ENCODE data around the gene TANC1. TPM values are rescaled to one million over a fixed set of nuclear protein-coding genes. Genes with fewer than 3 reads are reported as not detected.

The TANC1 gene
- total RNA-seq, 2 experiments from 2014 or later: 0.70 to 0.92 TPM

DNA sequence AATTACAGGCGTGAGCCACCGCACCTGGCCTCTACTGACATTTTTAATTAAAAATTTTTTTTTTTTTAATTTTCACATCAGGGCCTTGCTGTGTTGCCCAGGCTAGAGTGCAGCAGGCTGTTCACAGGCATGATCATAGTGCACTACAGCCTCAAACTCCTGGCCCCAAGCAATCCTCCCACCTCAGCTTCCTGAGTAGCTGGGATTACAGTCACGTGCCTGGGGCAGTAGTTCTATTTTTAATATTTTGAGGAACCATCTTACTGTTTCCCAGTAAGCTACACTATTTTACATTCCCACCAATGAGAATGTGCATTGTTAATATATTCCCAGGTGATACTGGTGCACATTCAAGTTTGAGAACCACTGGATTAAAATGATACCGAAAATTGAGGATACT, 225.4 kb downstream of the TANC1 start:
- TF ChIP-seq, protein P1, sequence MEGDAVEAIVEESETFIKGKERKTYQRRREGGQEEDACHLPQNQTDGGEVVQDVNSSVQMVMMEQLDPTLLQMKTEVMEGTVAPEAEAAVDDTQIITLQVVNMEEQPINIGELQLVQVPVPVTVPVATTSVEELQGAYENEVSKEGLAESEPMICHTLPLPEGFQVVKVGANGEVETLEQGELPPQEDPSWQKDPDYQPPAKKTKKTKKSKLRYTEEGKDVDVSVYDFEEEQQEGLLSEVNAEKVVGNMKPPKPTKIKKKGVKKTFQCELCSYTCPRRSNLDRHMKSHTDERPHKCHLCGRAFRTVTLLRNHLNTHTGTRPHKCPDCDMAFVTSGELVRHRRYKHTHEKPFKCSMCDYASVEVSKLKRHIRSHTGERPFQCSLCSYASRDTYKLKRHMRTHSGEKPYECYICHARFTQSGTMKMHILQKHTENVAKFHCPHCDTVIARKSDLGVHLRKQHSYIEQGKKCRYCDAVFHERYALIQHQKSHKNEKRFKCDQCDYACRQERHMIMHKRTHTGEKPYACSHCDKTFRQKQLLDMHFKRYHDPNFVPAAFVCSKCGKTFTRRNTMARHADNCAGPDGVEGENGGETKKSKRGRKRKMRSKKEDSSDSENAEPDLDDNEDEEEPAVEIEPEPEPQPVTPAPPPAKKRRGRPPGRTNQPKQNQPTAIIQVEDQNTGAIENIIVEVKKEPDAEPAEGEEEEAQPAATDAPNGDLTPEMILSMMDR (IDR thresholded peaks at IDR 0.05): no peak
- DNase-seq: no peak
- Mint-ChIP-seq H3K27me3 (no peaks in the 10 kb centered on the region), H3K4me3 (no peak overlapping the region), H3K27ac (no peak overlapping the region), H3K36me3 (ENCODE audit: low read depth) (no peaks in the 10 kb centered on the region), H3K4me1 (ENCODE audit: low read depth) (no peaks in the 10 kb centered on the region), H3K9me3 (no peaks in the 10 kb centered on the region)
- intact Hi-C loops (cut with micrococcal nuclease): no loop called here
- ChIA-PET CTCF (interaction anchor here (0.7 kb wide), 1 partner anchor 184 kb away, joined by 3 read pairs; no protein-coding TSS in a partner anchor), POLR2A (interaction anchor here (0.7 kb wide), 1 partner anchor 1640 kb away, joined by 5 read pairs; no protein-coding TSS in a partner anchor)
- ATAC-seq: no peak

DNA sequence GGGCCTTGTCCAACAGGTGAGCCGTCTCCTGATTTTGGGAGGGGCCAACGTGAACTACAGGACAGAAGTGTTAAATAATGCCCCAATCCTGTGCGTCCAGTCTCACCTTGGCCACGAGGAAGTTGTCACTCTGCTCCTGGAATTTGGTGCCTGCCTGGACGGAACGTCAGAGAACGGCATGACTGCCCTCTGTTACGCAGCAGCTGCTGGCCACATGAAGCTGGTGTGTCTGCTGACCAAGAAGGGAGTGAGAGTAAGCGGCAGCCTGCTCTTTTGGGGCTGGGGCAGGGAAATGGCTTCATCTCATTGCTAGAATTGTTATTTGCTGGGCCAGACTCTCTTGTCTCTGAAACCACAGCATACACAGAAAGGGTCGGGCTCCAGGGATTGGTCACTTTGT, 225.8 kb downstream of the TANC1 start:
- Mint-ChIP-seq H3K9me3 (no peaks in the 10 kb centered on the region), H3K36me3 (ENCODE audit: low read depth) (no peaks in the 10 kb centered on the region), H3K4me3 (no peak overlapping the region), H3K27ac (no peak overlapping the region), H3K4me1 (ENCODE audit: low read depth) (no peaks in the 10 kb centered on the region), H3K27me3 (no peaks in the 10 kb centered on the region)
- POLR2A ChIA-PET: no interaction called here
- TF ChIP-seq, protein P1 (IDR thresholded peaks at IDR 0.05): no peak
- DNase-seq (no peak), ATAC-seq (no peak)
- intact Hi-C loops (cut with micrococcal nuclease): no loop called here
- CTCF ChIA-PET: no interaction called here

DNA sequence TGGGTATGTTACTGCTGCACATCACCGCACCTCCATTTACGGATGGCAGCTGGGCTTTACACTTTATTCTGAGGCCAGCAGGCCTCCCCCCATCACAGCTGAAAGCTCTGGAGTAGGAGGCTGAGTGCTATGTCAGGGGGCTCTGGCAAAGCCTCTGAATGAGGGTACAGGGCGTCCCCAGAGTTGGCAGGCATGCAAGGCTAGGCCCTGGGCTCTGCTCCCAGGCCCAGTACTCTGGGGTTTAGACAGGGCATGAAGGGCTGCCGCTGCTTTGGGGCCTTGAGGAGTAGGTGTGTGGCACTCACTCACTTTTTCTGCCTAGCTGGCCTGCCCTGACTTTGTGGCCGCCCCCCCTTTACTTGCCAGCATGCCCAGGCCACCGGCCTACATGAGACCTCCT, 227.3 kb downstream of the TANC1 start:
- POLR2A ChIA-PET: no interaction called here
- Mint-ChIP-seq H3K27ac (no peak overlapping the region), H3K9me3 (no peaks in the 10 kb centered on the region)

DNA sequence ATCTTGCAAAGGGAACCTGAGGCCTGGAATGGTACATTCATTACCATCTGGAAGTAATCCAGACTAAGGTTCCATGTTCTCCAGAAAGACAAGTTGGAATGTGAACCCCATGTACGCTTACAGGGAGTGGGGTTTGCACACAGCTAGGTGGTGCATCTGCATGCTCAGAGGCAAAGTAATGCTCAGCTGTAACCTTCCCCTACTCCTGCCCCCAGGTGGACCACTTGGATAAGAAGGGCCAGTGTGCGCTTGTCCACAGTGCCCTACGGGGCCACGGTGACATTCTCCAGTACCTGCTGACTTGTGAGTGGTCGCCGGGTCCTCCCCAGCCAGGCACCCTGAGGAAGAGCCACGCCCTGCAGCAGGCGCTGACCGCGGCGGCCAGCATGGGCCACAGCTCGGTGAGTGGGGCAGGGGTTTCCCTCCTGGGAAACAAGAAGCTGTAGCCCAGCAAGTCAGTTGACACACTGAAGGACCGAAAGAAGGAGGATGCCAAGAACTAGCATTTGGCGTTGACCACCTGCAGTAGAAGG, 228.0 kb downstream of the TANC1 start:
- ChIA-PET CTCF (no interaction called here), POLR2A (interaction anchor here (0.8 kb wide), 1 partner anchor 10 kb away, joined by 3 read pairs; no protein-coding TSS in a partner anchor)
- Mint-ChIP-seq H3K4me3 (no peak overlapping the region), H3K9me3 (no peaks in the 10 kb centered on the region), H3K4me1 (ENCODE audit: low read depth) (peaks cover 10% of the 10 kb centered on the region), H3K27ac (no peak overlapping the region), H3K27me3 (no peaks in the 10 kb centered on the region), H3K36me3 (ENCODE audit: low read depth) (no peaks in the 10 kb centered on the region)
- intact Hi-C loops (cut with micrococcal nuclease): no loop called here
- TF ChIP-seq, protein P1 (IDR thresholded peaks at IDR 0.05): no peak
- no peak for ATAC-seq
- no peak for DNase-seq

More for the DNA sequence above, 227.3 kb downstream of the TANC1 start:
- H3K4me3 Mint-ChIP-seq: no peak overlapping the region
- DNase-seq (no peak), ATAC-seq (no peak)
- CTCF ChIA-PET: interaction anchor here (0.7 kb wide), 1 partner anchor 77 kb away, joined by 3 read pairs; no protein-coding TSS in a partner anchor
- peaks cover 2% of the 10 kb centered on the region for H3K4me1 Mint-ChIP-seq (ENCODE audit: low read depth)
- no peaks in the 10 kb centered on the region for H3K36me3 Mint-ChIP-seq (ENCODE audit: low read depth)
- TF ChIP-seq, protein P1 (IDR thresholded peaks at IDR 0.05): no peak
- H3K27me3 Mint-ChIP-seq: no peaks in the 10 kb centered on the region
- intact Hi-C loops (cut with micrococcal nuclease): no loop called here

DNA sequence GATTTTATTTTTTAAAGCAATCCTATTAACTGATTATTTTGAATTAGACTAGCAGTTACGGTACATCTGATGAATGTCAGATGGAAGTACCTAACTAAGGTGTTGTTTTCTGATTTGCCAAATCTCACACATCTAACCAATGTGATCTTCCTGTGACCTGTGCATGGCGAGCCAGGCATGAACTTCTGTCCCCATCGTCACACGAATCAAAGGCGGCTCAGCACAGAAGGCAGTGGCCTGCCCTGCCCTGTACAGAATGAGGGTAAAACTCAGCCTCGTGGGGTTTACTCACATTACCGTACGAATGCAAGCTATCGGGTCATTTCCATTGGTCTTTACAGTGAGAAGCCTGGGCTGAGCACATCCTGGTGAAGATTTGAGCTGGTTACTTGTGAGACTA, 230.8 kb downstream of the TANC1 start:
- ChIA-PET CTCF (no interaction called here), POLR2A (no interaction called here)
- Mint-ChIP-seq H3K4me1 (ENCODE audit: low read depth) (peaks cover 15% of the 10 kb centered on the region), H3K27me3 (no peaks in the 10 kb centered on the region), H3K9me3 (no peaks in the 10 kb centered on the region), H3K36me3 (ENCODE audit: low read depth) (no peaks in the 10 kb centered on the region), H3K27ac (no peak overlapping the region), H3K4me3 (no peak overlapping the region)
- intact Hi-C loops (cut with micrococcal nuclease): no loop called here
- DNase-seq (no peak), ATAC-seq (no peak)
- TF ChIP-seq, protein P1 (IDR thresholded peaks at IDR 0.05): no peak
